Hematopoietic multipotent progenitor cell treated with erythropoietin and hydrocortisone succinate and interleukin-3 and kit ligand, for 4 days (in vitro differentiated cells): ENCODE results near the gene DENND1A.

Source experiments
- DNase-seq: peaks from one replicate; pipeline ENCODE4 v3.0.0-alpha.2; 2015

DENND1A gene

GRCh38 chr9:123511326-123512277, 418.3 kb downstream of the DENND1A start:
- DNase-seq: no peak

- DNase-seq: no peak
These were observed 420.3 kb downstream of the DENND1A start for GRCh38 chr9:123509646-123510045.

- DNase-seq: no peak
These were observed 421.9 kb downstream of the DENND1A start for GRCh38 chr9:123508048-123508447.

DNA sequence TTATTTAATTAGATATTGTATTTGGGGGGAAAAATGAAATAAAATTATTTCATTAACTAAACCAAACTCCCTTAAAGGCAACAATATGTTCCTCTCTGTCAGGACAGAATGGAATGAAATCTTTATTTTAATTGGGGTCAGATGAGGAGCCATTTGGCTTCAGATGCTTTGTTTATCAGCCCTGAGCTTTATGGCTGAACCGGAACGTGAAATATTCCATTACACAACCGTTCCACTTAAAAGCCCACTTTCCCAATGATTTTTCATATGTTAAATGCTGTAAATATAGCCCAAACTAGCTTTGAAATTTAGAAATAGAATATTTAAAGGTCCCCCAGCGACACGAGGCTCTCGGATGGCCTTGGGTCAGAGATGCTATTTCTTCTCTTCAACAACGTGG, 424.4 kb downstream of the DENND1A start:
- no peak for DNase-seq

GRCh38 chr9:123500336-123500735, 429.6 kb downstream of the DENND1A start:
- DNase-seq: no peak

DNA sequence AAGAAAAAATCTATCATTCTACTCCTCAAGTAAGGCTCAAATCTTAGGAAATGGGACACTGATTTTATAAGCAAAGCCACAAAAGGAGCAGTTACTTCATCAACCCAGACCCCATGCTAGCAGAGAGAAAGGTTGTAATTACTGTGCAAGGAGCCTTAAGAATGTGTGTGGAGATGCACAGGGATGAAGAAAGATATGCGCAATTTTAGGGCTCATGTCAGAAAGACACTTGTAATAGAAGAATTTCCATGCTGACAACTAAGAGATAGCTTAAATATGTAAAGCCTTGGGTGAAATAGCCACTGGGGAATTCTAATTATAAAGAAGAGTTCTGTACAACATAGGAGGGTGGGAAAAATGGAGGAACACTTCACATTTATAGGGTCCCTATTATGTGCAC, 432.1 kb downstream of the DENND1A start:
- DNase-seq: no peak

- DNase-seq: no peak
These were observed 434.2 kb downstream of the DENND1A start for GRCh38 chr9:123495731-123496130.

GRCh38 chr9:123493627-123494026, 436.3 kb downstream of the DENND1A start:
- no peak for DNase-seq

GRCh38 chr9:123490688-123491087, 439.2 kb downstream of the DENND1A start:
- DNase-seq: no peak

DNA sequence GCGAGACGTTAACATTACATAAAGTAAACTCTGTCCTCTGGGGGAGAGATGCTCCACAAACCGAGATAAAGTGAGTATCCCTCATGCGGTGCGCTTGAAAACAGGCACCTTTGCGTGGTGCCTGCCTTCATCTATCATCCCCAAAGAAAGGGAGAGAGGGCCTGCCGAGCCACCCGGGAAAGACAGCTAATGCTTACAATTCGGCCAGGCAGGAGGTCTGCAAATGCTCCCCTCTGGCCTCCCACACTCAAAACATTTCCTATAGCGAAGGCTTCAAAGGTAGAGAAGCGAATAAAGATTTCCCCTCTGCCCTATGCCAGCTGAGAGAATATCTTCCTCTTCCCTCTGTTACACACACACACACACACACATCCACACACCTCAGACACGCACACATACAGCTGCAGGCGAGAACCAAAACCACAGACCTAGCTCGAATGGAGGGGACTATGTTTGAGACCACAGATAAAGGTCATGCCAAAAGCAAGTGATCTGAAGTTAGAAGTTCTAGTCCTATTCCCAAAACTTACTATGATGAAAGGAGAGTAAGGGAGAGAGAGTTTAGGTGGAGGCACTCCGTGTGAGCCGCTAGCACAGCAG, 441.1 kb downstream of the DENND1A start:
- peak; percentile 22 for DNase-seq

GRCh38 chr9:123487944-123488548, 441.9 kb downstream of the DENND1A start:
- DNase-seq: no peak

DNA sequence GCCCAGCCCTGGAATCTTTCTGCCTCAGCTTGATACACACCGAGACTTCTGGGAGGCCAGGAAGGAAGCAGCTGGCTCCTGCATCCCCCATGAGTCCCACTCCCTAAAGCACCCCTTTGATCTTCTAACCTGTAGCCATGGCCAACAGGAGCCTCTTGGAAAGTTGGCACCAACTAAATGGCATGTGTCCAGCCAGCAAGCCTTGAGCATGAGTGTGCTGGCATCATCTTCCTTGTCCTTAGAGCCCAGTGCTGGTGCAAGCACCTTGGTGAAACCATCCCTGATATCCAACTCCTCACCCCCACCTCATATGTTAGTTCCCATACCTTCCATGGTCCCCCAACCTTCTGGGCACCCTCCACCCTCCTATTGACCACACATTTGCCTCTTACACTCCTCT, 443.5 kb downstream of the DENND1A start:
- DNase-seq: no peak

DNA sequence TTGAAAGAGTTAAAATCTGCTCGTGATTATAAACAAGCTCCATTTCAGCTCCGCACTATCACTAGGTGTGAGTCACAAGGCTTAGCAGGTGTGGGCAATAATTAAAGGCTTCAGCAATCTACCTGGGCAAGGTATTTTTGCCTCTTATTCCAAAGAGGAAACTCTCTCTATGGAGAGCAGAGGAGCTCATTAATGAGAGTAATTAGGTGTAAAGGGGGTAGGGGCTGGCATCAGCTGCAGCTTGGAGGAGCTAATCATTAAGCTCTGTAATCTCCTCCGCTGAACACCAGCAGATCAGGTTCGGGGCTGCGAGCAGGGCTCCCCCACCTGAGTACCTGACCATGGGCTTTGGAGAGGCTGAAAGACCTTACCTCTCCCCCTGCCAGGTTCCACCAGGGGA, 444.7 kb downstream of the DENND1A start:
- DNase-seq: no peak

- no peak for DNase-seq
These were observed 445.8 kb downstream of the DENND1A start for GRCh38 chr9:123484130-123484529.

GRCh38 chr9:123483191-123483803, 446.6 kb downstream of the DENND1A start:
- DNase-seq: no peak

GRCh38 chr9:123482295-123482968, 447.5 kb downstream of the DENND1A start:
- no peak for DNase-seq

GRCh38 chr9:123481209-123481865, 448.6 kb downstream of the DENND1A start:
- DNase-seq: no peak

DNA sequence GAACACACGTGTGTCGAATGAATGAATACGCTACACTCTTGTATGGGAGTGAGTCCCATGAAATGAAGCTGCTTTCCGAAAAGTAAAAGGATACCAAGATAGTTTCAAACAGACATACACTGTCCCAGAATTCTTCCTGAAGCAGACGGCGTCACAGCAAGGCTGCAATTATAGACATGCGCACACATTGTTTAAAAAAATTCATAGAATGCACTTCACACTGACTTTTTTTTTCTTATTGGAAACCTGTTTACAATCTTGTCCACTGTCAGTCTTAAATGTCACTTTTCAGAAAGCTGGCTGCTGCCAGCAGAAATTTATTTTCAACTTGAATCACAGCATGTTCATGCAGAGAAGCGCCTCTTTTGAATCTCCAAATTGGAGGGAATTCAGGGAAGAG, 449.1 kb downstream of the DENND1A start:
- no peak for DNase-seq

DNA sequence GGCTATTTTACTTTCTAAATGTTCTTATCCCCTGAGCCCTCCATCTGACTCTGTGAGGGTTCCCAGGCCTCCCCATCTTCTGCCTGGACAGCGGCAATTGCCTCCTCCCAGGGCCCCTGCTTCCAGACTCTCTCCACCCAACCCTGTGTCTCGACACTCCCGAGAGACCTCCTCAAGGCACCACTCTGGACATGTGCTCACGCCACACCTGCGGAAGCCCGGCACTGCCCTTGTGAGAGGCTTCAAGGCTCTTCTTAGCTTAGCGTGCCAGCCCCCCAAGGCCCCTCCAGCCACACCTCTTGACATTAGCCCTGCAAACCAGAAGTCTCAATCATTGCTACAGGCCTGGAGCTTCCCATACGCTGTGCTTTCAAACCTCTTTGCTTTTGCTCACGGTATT, 449.8 kb downstream of the DENND1A start:
- no peak for DNase-seq

DNA sequence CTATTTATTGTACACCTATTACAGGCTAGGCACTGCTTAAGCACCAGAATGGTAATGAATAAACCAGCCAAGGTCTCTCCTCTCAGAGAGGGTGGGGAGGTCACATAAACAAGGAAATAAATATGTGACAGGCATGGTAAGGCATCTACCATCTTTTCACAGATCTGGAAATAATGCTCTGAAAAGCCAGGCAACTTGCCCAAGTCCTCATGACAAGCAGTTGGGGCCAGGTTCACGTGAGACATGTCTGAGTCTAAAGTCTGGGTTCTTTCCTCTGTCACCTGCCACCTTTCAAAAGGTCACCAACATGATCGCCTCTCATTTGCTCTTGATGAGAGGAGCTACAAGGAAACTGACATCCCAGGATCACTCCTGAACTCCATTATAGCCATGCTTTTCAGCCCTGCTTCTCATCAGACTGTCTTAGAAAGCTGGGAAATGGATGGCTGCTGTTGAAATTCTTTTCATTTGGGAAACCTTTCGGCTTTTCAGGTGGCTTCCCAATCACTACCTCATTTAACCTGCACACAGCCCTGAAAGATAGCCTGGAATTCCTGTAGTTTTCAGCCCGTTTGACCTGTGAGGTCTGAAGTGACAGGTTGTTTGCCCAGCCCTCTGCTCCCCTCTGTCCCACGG, 450.8 kb downstream of the DENND1A start:
- no peak for DNase-seq

DNA sequence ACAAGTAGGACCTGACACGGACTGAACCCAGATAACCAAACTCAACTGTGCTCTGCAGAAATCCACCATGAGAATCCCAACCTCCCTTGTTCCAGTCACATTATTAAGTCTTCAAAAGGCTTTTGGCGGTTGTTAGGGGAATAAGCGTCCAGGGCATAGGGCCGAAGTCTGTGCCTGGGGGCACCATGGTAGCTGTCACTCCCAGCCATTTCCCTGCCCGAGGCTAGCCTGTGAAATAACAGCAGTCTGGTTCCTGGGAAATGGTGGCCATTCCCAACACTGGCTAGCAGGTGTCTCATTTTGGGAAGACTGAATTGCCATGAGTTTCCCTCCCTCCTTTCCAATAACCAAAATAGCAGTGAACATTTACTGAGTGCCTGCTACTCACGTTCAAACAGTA, 451.8 kb downstream of the DENND1A start:
- DNase-seq: no peak

DNA sequence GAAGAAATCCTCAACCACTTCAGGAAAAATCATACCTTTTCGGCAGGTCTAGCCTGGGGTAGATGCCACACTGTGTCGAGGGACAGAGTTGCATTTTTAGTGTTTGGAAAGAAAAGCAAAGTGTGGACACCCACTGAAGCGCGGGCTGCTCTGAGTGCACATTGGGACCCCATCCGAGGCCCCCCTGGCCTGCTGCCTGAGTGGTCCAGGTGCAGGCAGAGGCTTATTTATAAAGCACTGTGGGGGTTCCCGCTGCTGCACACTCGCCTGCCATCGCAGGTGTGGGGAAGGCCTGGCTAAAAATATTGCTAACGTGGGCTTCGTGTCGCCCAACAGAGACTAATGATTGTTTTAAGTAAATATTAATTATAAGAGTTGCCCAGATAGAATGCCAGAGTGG, 454.5 kb downstream of the DENND1A start:
- no peak for DNase-seq
